Measurements from ENCODE around the gene TOX2.

TOX2 gene

DNA sequence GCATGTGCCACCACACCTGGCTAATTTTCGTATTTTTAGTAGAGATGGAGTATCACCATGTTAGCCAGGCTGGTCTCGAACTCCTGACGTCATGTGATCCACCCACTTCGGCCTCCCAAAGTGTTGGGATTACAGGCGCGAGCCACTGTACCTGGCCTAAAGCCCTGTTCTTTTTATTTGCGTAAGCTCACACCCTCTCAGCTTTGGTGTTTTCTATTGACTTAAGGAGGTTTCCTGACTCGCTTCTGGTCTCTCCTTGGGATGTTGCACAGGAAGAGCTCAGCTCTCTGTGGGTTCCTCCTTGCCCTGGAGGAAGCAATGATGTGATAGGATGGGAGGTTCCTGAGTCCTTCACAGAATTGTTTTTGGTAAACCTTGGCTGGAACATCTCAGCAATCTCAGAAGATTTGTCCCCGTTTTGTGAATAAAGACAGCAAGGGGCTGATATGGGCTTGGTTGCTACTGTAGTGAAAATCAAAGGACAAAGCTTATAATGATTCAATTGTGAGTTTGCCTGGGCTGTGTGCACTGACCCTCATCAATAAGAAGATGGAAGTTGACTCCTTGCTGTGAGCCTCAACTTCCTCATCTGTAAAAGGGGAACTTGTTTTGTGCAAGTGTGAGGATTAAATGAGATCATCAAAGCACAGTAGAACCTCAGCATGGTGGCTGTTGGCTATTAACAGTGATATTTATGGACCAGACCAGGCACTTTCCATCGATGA is 27.0 kb downstream of the TOX2 start:
- TF ChIP-seq, protein P1, sequence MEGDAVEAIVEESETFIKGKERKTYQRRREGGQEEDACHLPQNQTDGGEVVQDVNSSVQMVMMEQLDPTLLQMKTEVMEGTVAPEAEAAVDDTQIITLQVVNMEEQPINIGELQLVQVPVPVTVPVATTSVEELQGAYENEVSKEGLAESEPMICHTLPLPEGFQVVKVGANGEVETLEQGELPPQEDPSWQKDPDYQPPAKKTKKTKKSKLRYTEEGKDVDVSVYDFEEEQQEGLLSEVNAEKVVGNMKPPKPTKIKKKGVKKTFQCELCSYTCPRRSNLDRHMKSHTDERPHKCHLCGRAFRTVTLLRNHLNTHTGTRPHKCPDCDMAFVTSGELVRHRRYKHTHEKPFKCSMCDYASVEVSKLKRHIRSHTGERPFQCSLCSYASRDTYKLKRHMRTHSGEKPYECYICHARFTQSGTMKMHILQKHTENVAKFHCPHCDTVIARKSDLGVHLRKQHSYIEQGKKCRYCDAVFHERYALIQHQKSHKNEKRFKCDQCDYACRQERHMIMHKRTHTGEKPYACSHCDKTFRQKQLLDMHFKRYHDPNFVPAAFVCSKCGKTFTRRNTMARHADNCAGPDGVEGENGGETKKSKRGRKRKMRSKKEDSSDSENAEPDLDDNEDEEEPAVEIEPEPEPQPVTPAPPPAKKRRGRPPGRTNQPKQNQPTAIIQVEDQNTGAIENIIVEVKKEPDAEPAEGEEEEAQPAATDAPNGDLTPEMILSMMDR (IDR thresholded peaks at IDR 0.05; ENCODE audit: low read depth, low read length, missing control alignments) = no peak
- in situ Hi-C loops (cut with HindIII; ENCODE audit: low sequenced_read_pairs) = loop anchor here (5.0 kb wide), 1 partner anchor 56 kb away; no protein-coding TSS in a partner anchor
- no peak overlapping the region for H3K4me3 ChIP-seq (ENCODE audit: low read depth, low read length)
- no peak for DNase-seq (ENCODE audit: low read depth)

DNA sequence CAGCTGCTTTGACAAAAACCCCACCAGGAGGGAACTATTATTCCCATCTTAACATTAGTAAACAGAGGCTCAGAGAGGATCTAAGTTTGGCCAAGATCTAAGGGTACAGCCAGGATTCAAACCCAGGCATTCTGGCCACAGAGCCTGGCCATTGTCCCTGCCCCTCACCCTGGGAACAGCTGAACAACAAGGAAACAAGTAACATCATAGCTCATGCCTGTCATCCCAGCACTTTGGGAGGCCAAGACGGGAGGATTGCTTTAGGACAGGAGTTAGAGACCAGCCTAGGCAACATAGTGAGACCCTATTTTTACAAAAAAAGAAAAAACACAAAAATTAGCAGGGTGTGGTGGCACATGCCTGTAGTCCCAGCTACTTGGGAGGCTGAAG is 27.5 kb downstream of the TOX2 start:
- TF ChIP-seq, protein P1 (IDR thresholded peaks at IDR 0.05; ENCODE audit: low read depth, low read length, missing control alignments) = no peak
- DNase-seq (ENCODE audit: low read depth) = no peak
- no peak overlapping the region for H3K4me3 ChIP-seq (ENCODE audit: low read depth, low read length)
- in situ Hi-C loops (cut with HindIII; ENCODE audit: low sequenced_read_pairs) = loop anchor here (5.0 kb wide), 1 partner anchor 55 kb away; no protein-coding TSS in a partner anchor

DNA sequence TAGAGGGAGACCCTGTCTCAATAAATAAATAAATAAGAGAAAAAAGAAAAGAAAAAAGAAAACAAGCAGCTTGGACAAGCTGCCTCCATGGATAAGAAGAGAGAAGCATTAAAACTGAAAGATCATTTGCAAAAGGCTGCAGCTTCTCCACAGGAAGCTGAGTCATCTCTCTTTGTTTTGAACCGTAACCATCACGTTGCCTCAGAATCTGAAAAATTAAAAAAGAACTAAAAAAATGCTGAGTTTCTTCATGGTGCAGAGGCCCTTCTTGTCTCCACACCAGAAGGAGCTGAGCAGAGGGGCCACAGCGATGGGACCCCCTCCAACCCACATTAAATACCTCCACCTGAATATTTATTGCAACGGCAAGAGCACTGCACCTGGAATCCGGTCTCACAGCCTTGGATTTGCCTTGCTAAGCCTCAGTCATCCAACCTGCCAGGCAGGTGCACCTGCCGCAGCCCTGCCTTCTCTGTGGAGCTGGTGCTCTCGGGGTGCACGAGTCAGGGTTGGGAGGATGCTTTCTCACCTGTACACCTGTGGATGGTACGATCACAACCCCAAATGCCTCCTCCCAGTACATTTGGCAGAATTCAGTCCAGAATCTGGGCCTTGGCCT is 28.1 kb downstream of the TOX2 start:
- H3K4me3 ChIP-seq (ENCODE audit: low read depth, low read length) = no peak overlapping the region
- DNase-seq (ENCODE audit: low read depth) = peak; percentile 64
- TF ChIP-seq, protein P1 (IDR thresholded peaks at IDR 0.05; ENCODE audit: low read depth, low read length, missing control alignments) = no peak
- in situ Hi-C loops (cut with HindIII; ENCODE audit: low sequenced_read_pairs) = loop anchor here (5.0 kb wide), 1 partner anchor 55 kb away; no protein-coding TSS in a partner anchor

DNA sequence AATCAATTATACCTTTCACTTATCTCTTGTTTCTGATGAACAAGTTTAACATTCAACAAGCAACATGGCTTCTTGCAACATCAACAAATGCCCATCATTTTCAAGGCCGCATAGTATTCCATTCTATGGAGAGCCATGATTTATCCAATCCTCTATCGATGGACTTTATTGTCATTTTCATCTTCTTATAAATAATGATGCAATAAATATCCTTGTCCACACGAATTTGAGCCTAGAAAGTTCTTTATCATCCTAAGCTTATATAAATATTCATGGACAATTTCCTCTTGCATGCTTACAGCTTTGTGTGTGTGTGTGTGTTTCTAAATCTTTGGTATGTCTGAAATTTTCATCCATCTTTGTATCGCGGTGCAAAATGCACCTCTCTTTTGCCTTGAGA is 29.1 kb downstream of the TOX2 start:
- DNase-seq (ENCODE audit: low read depth) = no peak
- H3K4me3 ChIP-seq (ENCODE audit: low read depth, low read length) = no peak overlapping the region
- TF ChIP-seq, protein P1 (IDR thresholded peaks at IDR 0.05; ENCODE audit: low read depth, low read length, missing control alignments) = no peak
- in situ Hi-C loops (cut with HindIII; ENCODE audit: low sequenced_read_pairs) = loop anchor here (5.0 kb wide), 1 partner anchor 54 kb away; no protein-coding TSS in a partner anchor

DNA sequence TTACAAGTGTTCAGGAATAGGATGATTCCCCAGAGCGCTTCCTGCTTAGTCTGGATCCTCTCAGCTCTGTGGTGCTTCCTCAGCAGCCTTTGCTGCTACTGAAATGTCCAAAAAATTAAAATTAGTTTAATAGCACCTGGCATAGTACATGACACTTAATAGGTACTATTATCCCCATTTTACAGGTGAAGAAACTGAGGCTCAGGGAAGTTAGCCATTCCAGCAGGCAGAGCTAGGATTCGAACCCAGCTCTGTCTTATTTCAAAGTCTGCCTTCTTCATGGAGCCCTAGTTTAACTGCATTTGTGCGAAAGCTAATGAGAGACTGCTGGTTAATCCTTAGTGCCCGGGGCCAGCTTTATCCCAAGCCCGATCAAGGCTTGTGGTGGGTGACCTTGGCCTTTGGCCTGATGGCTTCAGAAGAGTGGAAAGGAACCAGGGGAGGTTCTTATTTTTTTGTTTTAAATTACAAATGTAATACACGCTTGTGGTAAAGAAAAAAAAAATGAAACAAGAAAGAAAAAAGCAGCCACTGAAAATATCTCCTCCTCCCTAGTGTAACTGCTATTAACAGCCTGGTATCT is 30.1 kb downstream of the TOX2 start:
- TF ChIP-seq, protein P1 (IDR thresholded peaks at IDR 0.05; ENCODE audit: low read depth, low read length, missing control alignments) = no peak
- in situ Hi-C loops (cut with HindIII; ENCODE audit: low sequenced_read_pairs) = loop anchor here (5.0 kb wide), 1 partner anchor 53 kb away; no protein-coding TSS in a partner anchor
- no peak overlapping the region for H3K4me3 ChIP-seq (ENCODE audit: low read depth, low read length)
- no peak for DNase-seq (ENCODE audit: low read depth)

DNA sequence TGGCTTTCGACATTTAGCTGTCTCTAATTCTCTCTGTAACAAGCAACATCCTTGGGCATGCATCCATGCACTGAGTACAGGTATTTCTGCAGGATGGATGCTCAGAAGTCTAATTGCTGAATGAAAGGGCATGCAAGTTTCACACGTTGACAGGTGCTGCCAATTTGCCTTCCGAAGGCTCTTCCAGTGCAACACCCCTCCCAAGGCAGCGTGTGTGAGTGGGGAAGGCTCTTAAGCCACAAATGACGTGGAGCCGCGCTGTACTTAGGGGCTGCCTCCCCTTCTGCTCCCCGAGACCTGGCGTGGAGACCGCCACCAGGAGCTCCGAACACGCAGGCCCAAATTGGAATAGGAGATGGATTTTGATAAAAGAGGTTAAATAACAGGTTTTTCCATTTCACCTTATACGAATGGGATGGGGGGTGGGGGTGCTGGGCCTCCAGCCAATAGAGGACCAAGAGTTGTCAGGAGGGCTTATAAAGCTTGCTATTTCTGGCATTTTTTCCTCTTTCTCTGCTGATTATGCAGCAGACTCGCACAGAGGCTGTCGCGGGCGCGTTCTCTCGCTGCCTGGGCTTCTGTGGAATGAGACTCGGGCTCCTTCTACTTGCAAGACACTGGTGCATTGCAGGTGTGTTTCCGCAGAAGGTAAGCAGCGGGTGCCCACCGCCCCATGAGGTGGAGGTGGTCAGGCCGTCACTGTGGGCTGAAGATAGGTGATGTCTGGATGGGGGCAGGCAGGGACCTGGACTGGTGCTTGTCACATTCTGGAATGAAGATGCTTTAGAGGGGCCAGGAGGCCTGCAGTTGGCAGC is 30.9 kb downstream of the TOX2 start:
- in situ Hi-C loops (cut with HindIII; ENCODE audit: low sequenced_read_pairs) = no loop called here
- TF ChIP-seq, protein P1 (IDR thresholded peaks at IDR 0.05; ENCODE audit: low read depth, low read length, missing control alignments) = no peak
- no peak for DNase-seq (ENCODE audit: low read depth)
- no peak overlapping the region for H3K4me3 ChIP-seq (ENCODE audit: low read depth, low read length)

All from astrocyte of the cerebellum (primary cell).